PC-3 (cell line): ENCODE measurements around the gene NIPSNAP3A. TPM values are rescaled to one million over a fixed set of nuclear protein-coding genes. Genes with fewer than 3 reads are reported as not detected.

Experiments used
- ATAC-seq: fragments of 200-7000 bp; cut with Tn5 transposase; 2 replicates; pipeline ENCODE4 v1.9.1; 2020; ENCODE audit warnings: mild to moderate bottlenecking, moderate library complexity
- BruUV-seq: library from RNA; stranded (reverse); fragments of 400-500 nt; replicated peaks from 2 replicates; lab custom pipeline; 2021; lab: Mats Ljungman, UMichigan
- CTCF ChIA-PET: fragments of 300-600 bp; sonication (Branson Sonifier 250); formaldehyde crosslinking; loops from one replicate; lab custom pipeline; 2022; ENCODE audit warnings: antibody characterized with exemption; lab: Charles Lee
- POLR2A ChIA-PET: fragments of 300-600 bp; sonication (Branson Sonifier 250); formaldehyde crosslinking; loops from one replicate; lab custom pipeline; 2022; ENCODE audit warnings: antibody characterized with exemption; ENCODE audit not compliant: unreplicated experiment; lab: Charles Lee
- DNase-seq: peaks from one replicate; pipeline ENCODE4 v3.0.0-alpha.2; 2015
- H2AFZ ChIP-seq: fragments of 300-600 bp; sonication (generic); 2 replicates; pipeline ENCODE4 v1.6.0; 2016; ENCODE audit warnings: antibody characterized with exemption, low read length
- H3F3A ChIP-seq: fragments of 300-600 bp; sonication (generic); one replicate; pipeline ENCODE4 v1.6.0; 2017; ENCODE audit warnings: antibody characterized with exemption, low read length, control low read depth, mild to moderate bottlenecking; ENCODE audit not compliant: unreplicated experiment
- H3K27ac ChIP-seq: fragments of 300-600 bp; sonication (generic); 2 replicates; pipeline ENCODE4 v1.5.1; 2016; ENCODE audit warnings: mild to moderate bottlenecking, low read length
- H3K27me3 ChIP-seq: fragments of 300-600 bp; sonication (generic); 2 replicates; pipeline ENCODE4 v1.6.1; 2016; ENCODE audit warnings: low read length, mixed read lengths
- H3K36me3 ChIP-seq: fragments of 300-600 bp; sonication (generic); 2 replicates; pipeline ENCODE4 v1.6.1; 2016; ENCODE audit warnings: low read depth, mixed run types, low read length, mixed read lengths
- H3K4me1 ChIP-seq: fragments of 300-600 bp; sonication (generic); 2 replicates; pipeline ENCODE4 v1.5.1; 2016; ENCODE audit warnings: low read length; ENCODE audit not compliant: insufficient read depth
- H3K4me2 ChIP-seq: fragments of 300-600 bp; sonication (generic); 2 replicates; pipeline ENCODE4 v1.6.0; 2016; ENCODE audit warnings: low read length
- H3K4me3 ChIP-seq: fragments of 300-600 bp; sonication (generic); 2 replicates; pipeline ENCODE4 v1.5.1; 2016; ENCODE audit warnings: mild to moderate bottlenecking, low read length, mixed read lengths
- H3K79me2 ChIP-seq: fragments of 300-600 bp; sonication (generic); 2 replicates; pipeline ENCODE4 v1.6.1; 2017; ENCODE audit warnings: low read length, mixed read lengths
- H3K9ac ChIP-seq: fragments of 300-600 bp; sonication (generic); 2 replicates; pipeline ENCODE4 v1.6.0; 2016; ENCODE audit warnings: mild to moderate bottlenecking, low read length
- H3K9me2 ChIP-seq: fragments of 300-600 bp; sonication (generic); replicated peaks from 2 replicates; pipeline ENCODE4 v1.6.1; 2016; ENCODE audit warnings: mixed run types, low read length, mixed read lengths
- H3K9me3 ChIP-seq: fragments of 300-600 bp; sonication (generic); 2 replicates; pipeline ENCODE4 v1.6.1; 2016; ENCODE audit warnings: low read length, mixed read lengths
- H4K20me1 ChIP-seq: fragments of 300-600 bp; sonication (generic); 2 replicates; pipeline ENCODE4 v1.6.1; 2016; ENCODE audit warnings: low read length, mixed read lengths
- EZH2 ChIP-seq: fragments of 300-600 bp; sonication (generic); IDR thresholded peaks from one replicate; pipeline ENCODE4 v1.6.1; 2017; ENCODE audit warnings: antibody characterized with exemption, mild to moderate bottlenecking, low read length; ENCODE audit not compliant: unreplicated experiment
- EZH2phosphoT487 ChIP-seq: fragments of 300-600 bp; sonication (generic); IDR thresholded peaks from 2 replicates; pipeline ENCODE4 v1.6.1; 2018; ENCODE audit warnings: mild to moderate bottlenecking, antibody characterized with exemption, low read length, borderline replicate concordance
- intact Hi-C: fragments of 100-400 bp; cut with micrococcal nuclease; formaldehyde crosslinking; loops from 2 replicates; pipeline ENCODE4 v1.9.0; 2023
- total RNA-seq: library from RNA; depleted of rRNA; stranded (reverse); fragments of >200 nt; gene quantifications from 2 replicates; pipeline ENCODE4 v1.2.3, GENCODE V29; 2014
- TF ChIP-seq, protein P1 (sequence below): fragments of 300-600 bp; sonication (generic); conservative IDR thresholded peaks from 2 replicates; pipeline ENCODE4 v1.5.1; 2017; ENCODE audit warnings: antibody characterized with exemption, low read depth, mild to moderate bottlenecking, low read length

The NIPSNAP3A gene
- total RNA-seq, 1 experiment from 2014 or later, result 9.1 TPM

DNA sequence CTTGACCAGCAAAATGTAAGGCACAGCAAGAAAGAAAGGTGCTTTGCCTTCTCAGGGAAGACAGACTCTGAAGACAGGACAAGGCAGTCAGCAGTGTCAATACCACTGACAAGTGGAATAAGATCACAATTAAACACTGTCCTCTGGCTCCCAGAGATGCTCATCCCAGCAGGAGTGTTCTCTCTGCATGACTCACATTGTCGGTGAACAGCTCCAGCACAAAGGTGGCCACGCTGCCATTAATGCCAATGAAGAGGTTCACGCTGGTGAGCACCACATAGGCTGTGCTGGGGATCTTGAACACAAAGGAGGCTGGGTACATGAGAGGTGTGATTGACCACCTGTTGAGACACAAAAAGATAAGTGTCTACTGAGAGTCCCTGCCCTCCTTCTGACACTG, 48.4 kb downstream of the NIPSNAP3A start:
- Histone ChIP-seq H3K9me3 (no peaks in the 10 kb centered on the region), H3K9me2 (no peaks in the 10 kb centered on the region), H3F3A (no peaks in the 10 kb centered on the region), H3K4me1 (peaks cover 23% of the 10 kb centered on the region), H3K4me2 (no peak overlapping the region), H3K27me3 (no peaks in the 10 kb centered on the region), H4K20me1 (no peaks in the 10 kb centered on the region), H2AFZ (no peak overlapping the region), H3K27ac (no peak overlapping the region), H3K79me2 (no peaks in the 10 kb centered on the region), H3K4me3 (no peak overlapping the region), H3K36me3 (no peaks in the 10 kb centered on the region), H3K9ac (no peak overlapping the region)
- TF ChIP-seq, protein P1, sequence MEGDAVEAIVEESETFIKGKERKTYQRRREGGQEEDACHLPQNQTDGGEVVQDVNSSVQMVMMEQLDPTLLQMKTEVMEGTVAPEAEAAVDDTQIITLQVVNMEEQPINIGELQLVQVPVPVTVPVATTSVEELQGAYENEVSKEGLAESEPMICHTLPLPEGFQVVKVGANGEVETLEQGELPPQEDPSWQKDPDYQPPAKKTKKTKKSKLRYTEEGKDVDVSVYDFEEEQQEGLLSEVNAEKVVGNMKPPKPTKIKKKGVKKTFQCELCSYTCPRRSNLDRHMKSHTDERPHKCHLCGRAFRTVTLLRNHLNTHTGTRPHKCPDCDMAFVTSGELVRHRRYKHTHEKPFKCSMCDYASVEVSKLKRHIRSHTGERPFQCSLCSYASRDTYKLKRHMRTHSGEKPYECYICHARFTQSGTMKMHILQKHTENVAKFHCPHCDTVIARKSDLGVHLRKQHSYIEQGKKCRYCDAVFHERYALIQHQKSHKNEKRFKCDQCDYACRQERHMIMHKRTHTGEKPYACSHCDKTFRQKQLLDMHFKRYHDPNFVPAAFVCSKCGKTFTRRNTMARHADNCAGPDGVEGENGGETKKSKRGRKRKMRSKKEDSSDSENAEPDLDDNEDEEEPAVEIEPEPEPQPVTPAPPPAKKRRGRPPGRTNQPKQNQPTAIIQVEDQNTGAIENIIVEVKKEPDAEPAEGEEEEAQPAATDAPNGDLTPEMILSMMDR, result no peak
- TF ChIP-seq EZH2phosphoT487, result no peak
- no peak for TF ChIP-seq EZH2
- no peak for ATAC-seq
- POLR2A ChIA-PET, result no interaction called here
- CTCF ChIA-PET, result no interaction called here
- intact Hi-C loops, result no loop called here
- no peak for DNase-seq
- BruUV-seq, result no TSS peak

DNA sequence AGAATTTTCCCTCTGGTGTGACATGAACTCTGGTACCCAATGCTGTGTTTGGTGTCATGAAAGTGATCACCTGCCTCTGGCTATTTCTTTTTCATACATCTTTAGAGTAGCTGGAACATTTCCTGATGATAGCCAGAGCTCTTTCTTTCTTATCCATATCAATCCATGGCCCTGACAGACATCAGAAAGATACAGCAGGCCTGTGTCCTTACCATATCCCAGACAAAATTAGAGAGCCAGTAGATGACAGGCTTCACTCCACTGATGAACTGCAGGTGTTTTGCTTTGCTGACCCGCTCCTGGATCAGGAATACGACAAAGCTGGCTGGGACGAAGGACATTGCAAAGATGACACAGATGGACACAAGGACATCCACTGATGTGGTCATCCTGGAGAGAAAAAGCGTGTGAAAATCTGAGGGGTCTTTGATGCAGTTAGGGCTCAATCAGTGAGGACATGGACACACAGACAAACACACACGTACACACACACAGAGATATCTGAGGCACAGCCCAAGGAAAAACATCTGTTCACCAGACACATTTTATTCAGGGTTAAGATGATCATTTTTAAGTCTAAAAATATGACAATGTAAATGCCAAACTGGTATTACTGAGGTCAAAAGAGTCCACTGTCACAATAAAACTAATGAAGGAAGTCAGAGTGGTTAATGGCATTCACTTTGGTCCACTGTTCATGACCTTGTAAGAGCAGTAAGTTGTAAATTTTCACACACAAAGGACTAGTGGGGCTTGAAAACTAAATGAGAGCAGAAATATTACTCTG, 50.9 kb downstream of the NIPSNAP3A start:
- Histone ChIP-seq H3K79me2 (no peaks in the 10 kb centered on the region), H3K36me3 (no peaks in the 10 kb centered on the region), H4K20me1 (no peaks in the 10 kb centered on the region), H3K27me3 (no peaks in the 10 kb centered on the region), H3K4me3 (no peak overlapping the region), H3K9me3 (no peaks in the 10 kb centered on the region), H3K9me2 (no peaks in the 10 kb centered on the region), H2AFZ (no peak overlapping the region), H3K4me1 (peaks cover 6% of the 10 kb centered on the region), H3K4me2 (no peak overlapping the region), H3K27ac (no peak overlapping the region), H3F3A (no peaks in the 10 kb centered on the region), H3K9ac (no peak overlapping the region)
- no TSS peak for BruUV-seq
- ChIA-PET CTCF (no interaction called here), POLR2A (no interaction called here)
- DNase-seq (no peak), ATAC-seq (no peak)
- intact Hi-C loops, result no loop called here
- TF ChIP-seq, protein P1, result no peak
- TF ChIP-seq EZH2phosphoT487, result no peak
- no peak for TF ChIP-seq EZH2

DNA sequence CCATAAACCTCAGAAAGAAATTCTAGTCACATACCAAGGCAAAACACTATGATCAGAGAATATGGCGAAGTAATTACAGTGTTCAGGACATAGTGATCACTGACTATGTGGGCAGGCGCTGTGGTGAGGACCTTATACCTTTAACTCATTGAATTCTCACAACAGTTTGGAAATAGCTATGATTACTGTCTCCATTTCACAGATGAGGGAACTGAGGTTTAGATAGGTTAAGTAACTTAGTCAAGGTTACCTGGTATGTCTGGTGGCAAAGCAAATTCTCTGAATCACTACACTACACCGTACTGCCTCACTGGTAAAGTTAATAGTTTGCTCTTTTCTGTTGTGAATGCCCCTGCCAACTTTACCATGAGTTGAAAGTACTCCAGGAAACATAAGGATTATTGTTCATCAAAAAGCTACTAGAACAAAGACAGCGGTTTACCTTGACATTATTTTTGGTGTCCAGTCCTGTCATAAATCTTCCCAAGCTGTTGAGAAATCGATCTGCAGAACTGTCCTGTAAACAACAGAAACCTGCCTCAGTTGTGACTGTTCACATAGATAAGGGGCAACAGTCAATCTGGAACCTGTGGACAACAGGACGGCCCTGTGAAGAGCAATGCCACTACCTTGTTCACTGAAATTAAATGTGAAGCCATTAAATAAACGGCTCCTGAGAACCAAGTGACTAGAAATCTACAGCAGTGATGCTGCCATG, 52.7 kb downstream of the NIPSNAP3A start:
- H3K27ac ChIP-seq, result no peak overlapping the region
- no peaks in the 10 kb centered on the region for H3K9me2 ChIP-seq
- no peak overlapping the region for H3K9ac ChIP-seq
- no peak overlapping the region for H3K4me2 ChIP-seq
- TF ChIP-seq, protein P1, result no peak
- TF ChIP-seq EZH2 (no peak), EZH2phosphoT487 (no peak)
- no peaks in the 10 kb centered on the region for H3K9me3 ChIP-seq
- intact Hi-C loops, result no loop called here
- H3F3A ChIP-seq, result no peaks in the 10 kb centered on the region
- no peaks in the 10 kb centered on the region for H4K20me1 ChIP-seq
- ChIA-PET CTCF (no interaction called here), POLR2A (no interaction called here)
- no TSS peak for BruUV-seq
- H2AFZ ChIP-seq, result no peak overlapping the region
- H3K27me3 ChIP-seq, result no peaks in the 10 kb centered on the region
- H3K79me2 ChIP-seq, result no peaks in the 10 kb centered on the region
- H3K4me3 ChIP-seq, result no peak overlapping the region
- ATAC-seq (no peak), DNase-seq (no peak)
- no peaks in the 10 kb centered on the region for H3K4me1 ChIP-seq
- H3K36me3 ChIP-seq, result no peaks in the 10 kb centered on the region
